Adrenal gland (tissue), 12 donors: ENCODE data around the gene TOGARAM1. TPM values are rescaled to one million over a fixed set of nuclear protein-coding genes. Genes with fewer than 3 reads are reported as not detected.

Experiments used
- DNase-seq, 7 donors: peaks; one replicate each; pipeline ENCODE4 v3.0.0-alpha.2; 2019 to 2020
- H3K27ac ChIP-seq, 5 donors: fragments of 200-600 bp; sonication (generic) in 4 of 5; 1 replicate in 3 of 5; 2 replicates in 2 of 5; pipeline versions ENCODE4 v1.5.1 to v1.8.0; 2016 to 2020; ENCODE audit warnings: mild to moderate bottlenecking in 1 of 5
- H3K27me3 ChIP-seq: fragments of 200-600 bp; 2 replicates; pipeline ENCODE4 v1.8.0; 2021
- H3K36me3 ChIP-seq, 2 donors: fragments of 200-600 bp; replicated peaks in 1 of 2; 1 replicate in 1 of 2; 2 replicates in 1 of 2; pipeline versions ENCODE4 v1.5.1 to v1.8.0; 2018 to 2022
- H3K4me1 ChIP-seq, 2 donors: fragments of 200-600 bp; replicated peaks in 1 of 2; 1 replicate in 1 of 2; 2 replicates in 1 of 2; pipeline versions ENCODE4 v1.5.1 to v1.8.0; 2018 to 2021
- H3K4me3 ChIP-seq, 4 donors: fragments of 200-600 bp; sonication (generic) in 3 of 4; one replicate each; pipeline ENCODE4 v1.5.1; 2016 to 2018
- H3K9me3 ChIP-seq, 3 donors: fragments of 200-600 bp; sonication (generic) in 1 of 3; replicated peaks in 1 of 3; 1 replicate in 2 of 3; 2 replicates in 1 of 3; pipeline versions ENCODE4 v1.5.1 to v1.8.0; 2016 to 2021
- CTCF ChIP-seq, 6 experiments: fragments of 450-650 bp in 4 of 6; fragments of 200-600 bp in 2 of 6; sonication (generic) in 1 of 6; IDR thresholded peaks; 1 replicate in 5 of 6; 2 replicates in 1 of 6; pipeline versions ENCODE4 v1.5.1 to v1.8.0; 2016 to 2021; ENCODE audit warnings: antibody characterized with exemption in 6 of 6, mild to moderate bottlenecking in 2 of 6, moderate library complexity in 1 of 6
- POLR2A ChIP-seq, 2 donors: fragments of 450-650 bp; IDR thresholded peaks; one replicate each; pipeline ENCODE4 v1.6.1; 2017; ENCODE audit warnings: antibody characterized with exemption in 2 of 2, mild to moderate bottlenecking in 2 of 2, moderate library complexity in 1 of 2
- WGBS, 4 donors: extraction: QIAGEN DNeasy Blood & Tissue Kit in 2 of 4; methylation state at CpG; one replicate each; pipeline versions ENCODE4 v1.1.5 to v1.1.7; 2013 to 2017; 5-methylcytosine and 5-hydroxymethylcytosine counted together
- intact Hi-C, 2 donors: fragments of 100-400 bp; cut with DNase I; formaldehyde crosslinking; loops; one replicate each; pipeline versions ENCODE4 v1.14.1 to v1.15.0; 2022 to 2023
- polyA plus RNA-seq, 3 donors: library from polyadenylated mRNA; stranded (reverse); fragments of 200-250 nt in 2 of 3; fragments of 350-450 nt in 1 of 3; fragmentation: Illumina TruSeq in 1 of 3; extraction: RNeasy Lipid Tissue Mini Kit (QIAGEN cat#74804) in 1 of 3; gene quantifications; one replicate each; pipeline ENCODE4 v1.2.3, GENCODE V29; 2013 to 2014
- total RNA-seq, 9 donors: library from RNA; depleted of rRNA in 4 of 9; stranded (reverse); fragments of >200 nt in 4 of 9; fragments of 120-200 nt in 1 of 9; fragmentation: NEBNext Ultra II Directional in 1 of 9; extraction: Animal tissue kit (Norgen Biotek cat#: 25700) in 1 of 9; gene quantifications; one replicate each; pipeline versions ENCODE4 v1.1.0 to v1.2.4, GENCODE V29; 2013 to 2023
- donor health status: healthy with polysubstance abuse.
- donor health status: Bipolar disorder and iron deficiency.
- donor health status: DM: yes; HTN: yes; CAD: no.
- donor health status: DM: no; HTN: no; CAD: no.
- donor health status: DM: no; HTN: no; CAD: no.
- donor health status: DM: yes; HTN: yes; CAD: no.

Gene TOGARAM1
- total and polyA plus RNA-seq, 12 donors, result 4.2 to 42.0 (median 19.1) TPM

- peak in 1 of 7 donors; percentile 21 for DNase-seq
- Histone ChIP-seq H3K36me3 (no peaks in the 10 kb centered on the region), H3K27ac (peak overlapping the region in 2 of 5 donors; percentile 14 to 55), H3K9me3 (no peaks in the 10 kb centered on the region), H3K4me3 (no peak overlapping the region), H3K4me1 (peaks cover 5 to 8% of the 10 kb centered on the region in 2 donors), H3K27me3 (no peaks in the 10 kb centered on the region)
- intact Hi-C loops, result no loop called here
- 69 to 93% (median 78%) methylated on average over 2 of the region's 2 CpGs for WGBS, 4 donors
- no peak for TF ChIP-seq POLR2A (IDR thresholded peaks at IDR 0.05)
- TF ChIP-seq CTCF (IDR thresholded peaks at IDR 0.05), result no peak
Observed at GRCh38 chr14:44988694-44989093, 26.7 kb downstream of the TOGARAM1 start.

- no peaks in the 10 kb centered on the region for H3K9me3 ChIP-seq
- H3K27me3 ChIP-seq, result no peaks in the 10 kb centered on the region
- H3K27ac ChIP-seq, result peak overlapping the region in 1 of 5 donors; percentile 57
- no peak overlapping the region for H3K4me3 ChIP-seq
- intact Hi-C loops, result no loop called here
- H3K36me3 ChIP-seq, result no peaks in the 10 kb centered on the region
- WGBS, 4 donors, result 71 to 100% (median 91%) methylated on average over 3 of the region's 3 CpGs
- TF ChIP-seq POLR2A (IDR thresholded peaks at IDR 0.05), result no peak
- TF ChIP-seq CTCF (IDR thresholded peaks at IDR 0.05), result no peak
- H3K4me1 ChIP-seq, result peaks cover 5 to 8% of the 10 kb centered on the region in 2 donors
- DNase-seq, result no peak
Observed at GRCh38 chr14:44989497-44990440, 27.8 kb downstream of the TOGARAM1 start.

- intact Hi-C loops, result no loop called here
- no peak for DNase-seq
- H3K27me3 ChIP-seq, result no peaks in the 10 kb centered on the region
- peaks cover 5 to 8% of the 10 kb centered on the region in 2 donors for H3K4me1 ChIP-seq
- H3K9me3 ChIP-seq, result no peaks in the 10 kb centered on the region
- no peak for TF ChIP-seq CTCF (IDR thresholded peaks at IDR 0.05)
- no peak for TF ChIP-seq POLR2A (IDR thresholded peaks at IDR 0.05)
- no peaks in the 10 kb centered on the region for H3K36me3 ChIP-seq
- no peak overlapping the region for H3K4me3 ChIP-seq
- WGBS, 4 donors, result 85 to 90% (median 87%) methylated on average over 2 of the region's 2 CpGs
- H3K27ac ChIP-seq, result no peak overlapping the region
Observed at GRCh38 chr14:44990533-44990932, 28.5 kb downstream of the TOGARAM1 start.

GRCh38 chr14:44995196-44995595 lies 33.2 kb downstream of the TOGARAM1 start:
- intact Hi-C loops, result no loop called here
- Histone ChIP-seq H3K4me1 (no peaks in the 10 kb centered on the region), H3K4me3 (no peak overlapping the region), H3K9me3 (no peaks in the 10 kb centered on the region), H3K27ac (no peak overlapping the region), H3K36me3 (no peaks in the 10 kb centered on the region), H3K27me3 (no peaks in the 10 kb centered on the region)
- 82 to 90% (median 87%) methylated on average over 3 of the region's 3 CpGs for WGBS, 4 donors
- TF ChIP-seq POLR2A (IDR thresholded peaks at IDR 0.05), result no peak
- TF ChIP-seq CTCF (IDR thresholded peaks at IDR 0.05), result no peak
- no peak for DNase-seq
